CD1c-positive myeloid dendritic cell (primary cell): ENCODE measurements around the gene CELF2.

Experiments
- DNase-seq: peaks from one replicate; pipeline ENCODE4 v3.0.0-alpha.2; 2016; ENCODE audit errors: extremely low spot score

Gene CELF2

GRCh38 chr10:11004144-11005077 lies 13.3 kb upstream of the CELF2 start:
- no peak for DNase-seq

GRCh38 chr10:11005725-11006427 lies 11.8 kb upstream of the CELF2 start:
- DNase-seq, result no peak

GRCh38 chr10:11006428-11006825 lies 11.2 kb upstream of the CELF2 start:
- no peak for DNase-seq

GRCh38 chr10:11007476-11008020 lies 10.1 kb upstream of the CELF2 start:
- DNase-seq, result no peak

- no peak for DNase-seq
Observed at GRCh38 chr10:11009471-11010308, 8.0 kb upstream of the CELF2 start.

GRCh38 chr10:11010582-11010981 lies 7.1 kb upstream of the CELF2 start:
- no peak for DNase-seq

- no peak for DNase-seq
Observed at GRCh38 chr10:11011436-11011835, 6.2 kb upstream of the CELF2 start.

- no peak for DNase-seq
Observed at GRCh38 chr10:11011984-11012383, 5.7 kb upstream of the CELF2 start.

GRCh38 chr10:11012421-11013295 lies 5.0 kb upstream of the CELF2 start:
- DNase-seq, result no peak

GRCh38 chr10:11013836-11014235 lies 3.8 kb upstream of the CELF2 start:
- DNase-seq, result no peak

GRCh38 chr10:11014671-11015445 lies 2.8 kb upstream of the CELF2 start:
- DNase-seq, result no peak

- DNase-seq, result no peak
Observed at GRCh38 chr10:11015446-11015934, 2.2 kb upstream of the CELF2 start.

- no peak for DNase-seq
Observed at GRCh38 chr10:11017000-11017569, 587 bp upstream of the CELF2 start.

- DNase-seq, result no peak
Observed at GRCh38 chr10:11018432-11018841, 765 bp downstream of the CELF2 start.

- DNase-seq, result no peak
Observed at GRCh38 chr10:11018855-11019631, 1.4 kb downstream of the CELF2 start.

- no peak for DNase-seq
Observed at GRCh38 chr10:11019724-11020547, 2.3 kb downstream of the CELF2 start.

GRCh38 chr10:11020548-11020942 lies 2.9 kb downstream of the CELF2 start:
- no peak for DNase-seq

- no peak for DNase-seq
Observed at GRCh38 chr10:11022213-11022612, 4.5 kb downstream of the CELF2 start.
